NB4 (cell line): Measurements from ENCODE around the gene NFAT5.

Experiments
- POLR2A ChIP-seq: IDR thresholded peaks from 2 replicates; pipeline ENCODE4 v1.6.1; 2011; ENCODE audit warnings: mild to moderate bottlenecking; ENCODE audit not compliant: insufficient read length; ENCODE audit errors: extremely low read depth
- TF ChIP-seq, protein P1 (sequence below): IDR thresholded peaks from one replicate; pipeline ENCODE4 v1.5.1; 2012; ENCODE audit warnings: low read depth, low read length
- TF ChIP-seq, protein P2 (sequence below): IDR thresholded peaks from 2 replicates; pipeline ENCODE4 v1.6.1; 2011; ENCODE audit warnings: low read depth, low read length

DNA sequence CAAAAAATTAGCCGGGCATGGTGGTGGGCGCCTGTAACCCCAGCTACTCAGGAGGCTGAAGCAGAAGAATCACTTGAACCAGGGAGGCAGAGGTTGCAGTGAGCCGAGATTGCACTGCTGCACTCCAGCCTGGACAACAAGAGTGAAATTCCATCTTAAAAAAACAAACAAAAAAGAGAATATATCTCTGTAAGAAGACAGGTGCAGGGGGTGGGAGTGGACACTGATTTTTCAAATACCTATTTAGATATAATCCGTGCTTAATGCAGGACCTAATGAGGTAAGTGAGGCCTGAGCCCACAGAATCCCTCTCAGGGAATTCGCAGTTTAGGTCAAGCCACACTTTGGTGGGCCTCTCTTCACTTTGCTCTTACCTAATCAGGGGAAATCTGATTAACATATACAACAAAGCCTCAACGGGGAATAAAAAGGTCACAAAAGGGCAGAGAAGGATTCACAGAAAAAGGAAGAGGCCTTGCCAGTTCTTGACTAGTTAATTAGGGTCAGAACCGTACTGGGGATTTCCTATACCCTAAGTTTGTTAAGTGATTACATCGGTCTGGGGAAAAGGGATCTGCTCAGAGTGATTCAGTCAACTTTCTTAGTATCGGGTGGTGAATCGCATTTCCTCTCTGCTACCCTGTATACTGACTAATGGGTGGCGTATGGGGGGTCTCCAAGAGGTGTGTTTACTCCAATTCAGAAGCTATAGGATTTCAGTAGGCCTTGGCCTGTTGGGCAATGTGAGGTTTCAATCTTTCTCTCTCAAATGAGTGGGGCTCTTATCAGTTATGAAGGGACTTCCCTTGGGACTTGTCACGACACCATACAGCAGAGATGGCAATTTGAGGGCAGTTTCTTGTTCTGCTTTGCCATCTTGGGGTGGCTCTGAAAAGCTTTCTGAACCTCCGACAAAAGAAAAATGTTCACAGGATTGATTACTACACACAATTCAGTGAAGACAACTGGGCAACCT, 1.9 kb upstream of the NFAT5 start:
- TF ChIP-seq, protein P1, sequence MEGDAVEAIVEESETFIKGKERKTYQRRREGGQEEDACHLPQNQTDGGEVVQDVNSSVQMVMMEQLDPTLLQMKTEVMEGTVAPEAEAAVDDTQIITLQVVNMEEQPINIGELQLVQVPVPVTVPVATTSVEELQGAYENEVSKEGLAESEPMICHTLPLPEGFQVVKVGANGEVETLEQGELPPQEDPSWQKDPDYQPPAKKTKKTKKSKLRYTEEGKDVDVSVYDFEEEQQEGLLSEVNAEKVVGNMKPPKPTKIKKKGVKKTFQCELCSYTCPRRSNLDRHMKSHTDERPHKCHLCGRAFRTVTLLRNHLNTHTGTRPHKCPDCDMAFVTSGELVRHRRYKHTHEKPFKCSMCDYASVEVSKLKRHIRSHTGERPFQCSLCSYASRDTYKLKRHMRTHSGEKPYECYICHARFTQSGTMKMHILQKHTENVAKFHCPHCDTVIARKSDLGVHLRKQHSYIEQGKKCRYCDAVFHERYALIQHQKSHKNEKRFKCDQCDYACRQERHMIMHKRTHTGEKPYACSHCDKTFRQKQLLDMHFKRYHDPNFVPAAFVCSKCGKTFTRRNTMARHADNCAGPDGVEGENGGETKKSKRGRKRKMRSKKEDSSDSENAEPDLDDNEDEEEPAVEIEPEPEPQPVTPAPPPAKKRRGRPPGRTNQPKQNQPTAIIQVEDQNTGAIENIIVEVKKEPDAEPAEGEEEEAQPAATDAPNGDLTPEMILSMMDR, result peak; percentile 13
- TF ChIP-seq, protein P2, sequence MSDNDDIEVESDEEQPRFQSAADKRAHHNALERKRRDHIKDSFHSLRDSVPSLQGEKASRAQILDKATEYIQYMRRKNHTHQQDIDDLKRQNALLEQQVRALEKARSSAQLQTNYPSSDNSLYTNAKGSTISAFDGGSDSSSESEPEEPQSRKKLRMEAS, result no peak; the same call in 1 of the 2 replicates
- TF ChIP-seq POLR2A, result peak; percentile 17
